DMS153 (cell line): ENCODE data around the gene UCHL3.

ENCODE experiments used
- DNase-seq: peaks from one replicate; lab custom pipeline; 2025; lab: John Stamatoyannopoulos, UW

Gene UCHL3

DNA sequence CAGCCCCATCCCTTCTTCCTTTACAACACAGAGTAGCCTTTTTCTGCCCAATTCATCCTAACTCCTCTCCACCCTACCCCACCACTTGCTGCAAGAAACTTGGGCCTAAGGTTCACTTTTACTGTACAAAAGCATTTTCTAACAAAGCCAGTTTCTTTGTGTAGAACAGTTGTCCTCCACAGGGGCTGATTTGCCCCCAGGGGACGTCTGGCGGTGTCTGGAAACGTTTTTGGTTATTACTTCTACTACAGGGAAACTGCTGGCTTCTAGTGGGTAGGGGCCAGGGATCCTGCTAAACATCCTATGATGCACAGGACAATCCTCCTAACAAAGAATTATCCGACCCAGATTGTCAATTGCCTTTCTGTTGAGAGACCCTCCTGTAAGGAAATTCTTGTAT, 79.2 kb downstream of the UCHL3 start:
- DNase-seq = no peak

DNA sequence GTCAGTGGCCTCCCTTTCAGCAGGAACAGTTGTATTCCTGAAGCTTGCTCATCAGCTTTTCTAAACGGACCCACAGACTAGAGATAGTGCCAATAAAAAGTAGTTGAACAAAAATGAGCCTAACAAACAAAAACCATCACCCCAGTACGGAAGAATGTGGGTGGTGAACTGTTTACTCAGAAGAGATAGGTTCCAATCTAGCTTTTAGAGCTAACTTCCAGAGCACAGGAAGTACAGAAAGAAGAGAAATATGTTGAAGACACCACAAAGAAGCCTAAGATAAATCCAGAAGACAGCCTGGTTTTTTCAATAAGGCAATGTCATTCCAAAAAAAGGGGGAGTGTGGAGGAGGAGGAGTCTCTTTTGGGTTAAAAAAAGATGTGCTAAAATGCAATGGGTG, 83.7 kb downstream of the UCHL3 start:
- DNase-seq = no peak

- DNase-seq = no peak
These were observed 85.7 kb downstream of the UCHL3 start for GRCh38 chr13:75635101-75635827.

GRCh38 chr13:75635828-75636435, 86.3 kb downstream of the UCHL3 start, which contains the start of gene LMO7:
Gene LMO7 (plus strand): TSS chr13:75636330. CDS start chr13:75636658, 328 bp downstream.
- DNase-seq = no peak

DNA sequence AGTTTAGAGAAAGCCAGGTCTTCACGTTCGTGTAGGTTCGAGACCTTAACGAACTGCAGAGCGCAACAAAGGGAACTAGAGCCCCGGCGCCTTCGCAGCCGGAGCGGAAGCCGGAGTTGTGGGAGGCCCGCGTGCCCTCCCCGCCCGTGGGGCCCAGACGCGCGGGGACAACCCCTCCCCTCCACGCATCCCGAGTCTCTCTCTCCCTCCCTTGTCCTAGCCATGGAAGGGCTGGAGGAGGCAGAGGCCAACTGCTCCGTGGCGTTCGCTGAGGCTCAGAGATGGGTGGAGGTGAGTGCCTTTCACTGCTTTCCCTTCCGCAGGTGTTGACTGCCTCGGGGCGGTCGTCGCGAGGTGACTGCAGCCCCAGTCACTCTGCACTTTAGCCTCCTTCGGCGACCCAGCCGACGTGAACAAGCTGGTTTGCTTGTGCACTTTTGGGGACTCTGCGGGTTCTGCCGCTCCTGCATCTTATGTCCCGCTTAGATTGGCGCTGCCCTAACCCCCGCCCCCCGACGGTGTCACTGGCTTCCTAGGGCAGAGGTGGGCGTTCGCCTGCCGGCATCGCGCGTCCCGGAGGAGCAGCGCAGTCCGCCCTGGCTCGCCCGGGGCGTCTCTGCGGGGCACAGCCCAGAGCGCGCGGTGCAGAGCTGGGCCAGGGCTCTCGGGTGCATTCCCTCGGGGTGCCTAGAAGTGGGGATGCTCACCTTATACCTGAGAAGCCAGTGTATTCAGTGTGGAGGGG, 87.0 kb downstream of the UCHL3 start:
- no peak for DNase-seq

GRCh38 chr13:75637181-75637750, 87.7 kb downstream of the UCHL3 start:
- no peak for DNase-seq

DNA sequence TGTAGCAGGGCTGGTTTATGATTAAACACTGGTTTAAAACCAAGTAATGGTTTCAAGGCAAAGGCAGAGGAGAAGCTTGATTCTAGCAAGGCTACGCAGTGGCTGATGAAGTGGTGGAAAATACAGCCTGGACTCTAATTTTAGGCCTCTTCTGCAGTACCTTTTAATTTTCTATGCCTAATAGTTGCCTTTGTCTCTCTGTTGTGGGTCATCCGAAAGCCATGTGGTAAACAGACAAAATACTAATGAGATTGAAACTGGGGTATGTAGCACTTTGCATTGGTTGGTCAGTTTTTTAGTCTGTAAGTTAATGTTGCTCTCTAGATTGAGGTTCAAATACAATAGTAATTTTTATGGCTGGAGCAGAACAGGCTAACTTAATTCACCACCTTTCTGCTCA, 89.9 kb downstream of the UCHL3 start:
- DNase-seq = no peak

DNA sequence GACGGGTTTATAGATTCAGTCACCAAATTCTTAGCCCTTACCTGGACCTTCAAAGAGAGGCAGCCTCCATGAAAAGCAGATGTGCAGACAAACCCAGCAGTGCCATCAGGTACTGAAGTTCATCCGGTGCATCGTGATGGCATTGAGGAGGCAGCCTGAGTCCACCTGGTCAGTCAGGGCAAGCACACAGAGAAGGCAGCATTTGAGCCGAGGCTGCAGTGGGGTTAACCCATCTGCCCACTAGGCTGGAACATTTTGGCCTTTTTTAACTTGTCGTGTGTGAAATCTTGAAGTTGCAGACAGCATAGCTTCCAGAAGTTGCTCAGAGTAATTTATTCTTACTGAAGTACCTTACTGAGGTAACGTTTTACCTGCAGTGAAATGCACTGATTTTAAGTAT, 91.4 kb downstream of the UCHL3 start:
- no peak for DNase-seq

DNA sequence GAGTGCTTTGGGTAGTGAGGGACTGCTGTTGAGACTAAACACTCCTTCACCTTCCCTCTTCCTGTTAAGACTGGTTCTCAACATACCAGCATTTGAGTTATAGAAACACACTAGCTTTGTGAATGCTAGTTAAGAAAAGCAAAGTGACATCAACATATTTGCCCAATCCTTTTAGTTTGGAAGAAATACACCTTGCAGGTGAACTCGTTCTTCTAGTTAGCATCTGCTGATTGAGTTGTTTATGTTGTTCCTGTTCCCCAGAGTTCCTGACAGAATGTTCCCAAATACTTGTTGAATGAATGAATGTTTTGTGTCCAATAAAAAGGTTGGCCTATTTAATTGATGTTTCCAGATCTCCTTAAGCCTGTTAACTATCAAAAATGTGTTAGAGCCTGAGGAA, 93.6 kb downstream of the UCHL3 start:
- no peak for DNase-seq

DNA sequence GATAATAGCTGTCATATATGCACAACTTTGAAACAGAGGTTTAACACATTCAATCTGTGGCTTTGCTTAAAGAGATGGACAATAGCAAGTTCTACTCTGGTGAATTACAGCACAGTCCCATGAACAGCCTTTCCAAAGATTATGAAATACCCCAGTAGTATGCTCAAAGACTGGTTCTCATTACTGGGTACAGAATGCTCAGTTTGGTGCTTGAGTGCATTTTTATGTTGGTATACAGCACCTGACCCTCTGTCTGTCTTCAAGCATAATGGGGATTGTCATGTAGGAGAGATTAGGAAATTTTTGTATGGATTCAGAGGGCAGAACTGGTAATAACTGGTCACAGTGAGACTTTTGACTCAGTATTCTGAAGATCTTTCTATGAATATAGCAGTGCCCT, 94.1 kb downstream of the UCHL3 start:
- DNase-seq = no peak

DNA sequence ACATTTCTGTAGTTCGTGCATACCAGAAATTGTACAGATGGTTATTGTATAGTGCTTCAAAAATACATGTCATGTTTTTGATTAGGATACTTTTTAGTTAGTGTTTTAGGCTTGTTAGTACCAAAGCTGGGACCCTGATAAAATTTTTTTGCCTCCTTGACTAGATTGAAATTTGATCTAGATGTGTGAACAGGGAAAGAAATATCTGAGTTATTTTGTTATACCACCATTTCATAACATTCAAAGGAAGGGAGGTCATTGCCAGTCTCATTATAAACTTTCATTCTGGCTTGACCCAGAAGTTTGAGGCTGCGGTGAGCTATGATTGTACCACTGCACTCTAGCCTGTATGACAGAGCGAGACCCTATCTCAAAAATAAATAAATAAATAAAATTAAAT, 95.5 kb downstream of the UCHL3 start:
- no peak for DNase-seq

- no peak for DNase-seq
These were observed 97.7 kb downstream of the UCHL3 start for GRCh38 chr13:75647126-75647784.

DNA sequence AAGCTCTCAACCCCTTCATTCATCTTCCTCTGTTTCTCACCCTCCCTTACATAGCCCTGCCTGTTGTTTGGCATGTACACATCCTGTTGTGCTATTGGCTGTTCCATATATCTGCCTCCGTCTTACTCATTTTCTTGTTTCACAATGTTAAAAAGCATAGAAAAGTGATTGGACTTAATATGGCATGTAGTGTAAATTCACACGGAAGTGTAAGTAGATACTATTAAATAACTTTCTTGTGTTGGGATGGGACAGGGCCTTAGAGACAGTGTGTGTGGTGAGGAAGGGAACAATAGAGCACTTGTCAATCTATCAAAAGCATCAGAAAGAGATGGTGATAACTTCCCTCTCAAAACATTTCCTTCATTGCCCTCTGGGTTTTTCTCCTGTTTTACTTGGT, 98.9 kb downstream of the UCHL3 start:
- DNase-seq = no peak

- no peak for DNase-seq
These were observed 101.4 kb downstream of the UCHL3 start for GRCh38 chr13:75651013-75651412.

DNA sequence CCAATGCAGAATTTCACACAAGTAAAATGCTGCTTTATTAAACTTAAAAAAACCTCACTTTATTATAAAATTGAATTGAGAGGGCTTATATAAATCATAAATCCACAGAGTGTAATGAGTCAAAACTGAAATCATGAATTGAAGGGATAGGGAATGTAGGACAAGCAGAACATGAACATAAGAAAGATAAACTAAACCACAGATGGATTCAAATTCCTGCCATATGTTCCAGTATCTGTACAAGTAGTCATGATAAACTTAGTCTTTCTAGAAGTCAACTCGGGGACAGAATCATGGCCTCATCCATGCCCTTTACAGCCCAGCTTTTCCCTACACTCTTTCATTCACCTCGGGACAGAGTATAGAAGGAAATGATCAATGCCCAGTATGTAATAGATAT, 103.1 kb downstream of the UCHL3 start:
- no peak for DNase-seq
